Neural progenitor cell (in vitro differentiated cells): Measurements from ENCODE around the gene ZNF282. TPM values are rescaled to one million over a fixed set of nuclear protein-coding genes. Genes with fewer than 3 reads are reported as not detected.

ENCODE experiments used
- DNase-seq: peaks from one replicate; pipeline ENCODE4 v3.0.0-alpha.2; 2016; ENCODE audit warnings: low spot score
- H2AFZ ChIP-seq: fragments of 200-600 bp; sonication (generic); replicated peaks from 2 replicates; pipeline ENCODE4 v1.6.1; 2016; ENCODE audit warnings: antibody characterized with exemption
- H3F3A ChIP-seq: fragments of 200-600 bp; sonication (generic); 2 replicates; pipeline ENCODE4 v1.6.1; 2016; ENCODE audit warnings: antibody characterized with exemption, low read depth
- H3K27ac ChIP-seq: fragments of 200-600 bp; sonication (generic); 2 replicates; pipeline ENCODE4 v1.5.1; 2016; ENCODE audit warnings: mild to moderate bottlenecking
- H3K27me3 ChIP-seq: fragments of 200-600 bp; sonication (generic); 2 replicates; pipeline ENCODE4 v1.6.1; 2016; ENCODE audit warnings: mild to moderate bottlenecking, moderate library complexity
- H3K36me3 ChIP-seq: fragments of 200-600 bp; sonication (generic); 2 replicates; pipeline ENCODE4 v1.5.1; 2016
- H3K4me1 ChIP-seq: fragments of 200-600 bp; sonication (generic); 2 replicates; pipeline ENCODE4 v1.6.1; 2016; ENCODE audit warnings: mixed run types
- H3K4me2 ChIP-seq: fragments of 200-600 bp; sonication (generic); 2 replicates; pipeline ENCODE4 v1.6.1; 2016
- H3K4me3 ChIP-seq: fragments of 200-600 bp; sonication (generic); 2 replicates; pipeline ENCODE4 v1.5.1; 2016
- H3K79me2 ChIP-seq: fragments of 200-600 bp; sonication (generic); 2 replicates; pipeline ENCODE4 v1.6.1; 2016; ENCODE audit warnings: low read depth
- H3K9ac ChIP-seq: fragments of 200-600 bp; sonication (generic); 2 replicates; pipeline ENCODE4 v1.6.1; 2016
- H3K9me3 ChIP-seq: fragments of 200-600 bp; sonication (generic); 2 replicates; pipeline ENCODE4 v1.5.1; 2016; ENCODE audit warnings: low read depth
- H4K20me1 ChIP-seq: fragments of 200-600 bp; sonication (generic); 2 replicates; pipeline ENCODE4 v1.6.1; 2016; ENCODE audit warnings: low read depth
- H3K27ac Mint-ChIP-seq: 3 replicates; pipeline ENCODE4 v1.8.0; 2021; ENCODE audit warnings: mixed read lengths
- H3K27me3 Mint-ChIP-seq: 2 replicates; pipeline ENCODE4 v1.8.0; 2022; ENCODE audit warnings: low read depth, mild to moderate bottlenecking, inconsistent platforms, moderate library complexity, mixed read lengths; ENCODE audit not compliant: insufficient read depth
- H3K36me3 Mint-ChIP-seq: 3 replicates; pipeline ENCODE4 v1.8.0; 2021; ENCODE audit warnings: mixed read lengths
- H3K4me1 Mint-ChIP-seq: 3 replicates; pipeline ENCODE4 v1.8.0; 2021; ENCODE audit warnings: mixed read lengths
- H3K4me3 Mint-ChIP-seq: 3 replicates; pipeline ENCODE4 v1.8.0; 2021; ENCODE audit warnings: mild to moderate bottlenecking, moderate library complexity, mixed read lengths
- H3K9me3 Mint-ChIP-seq: 3 replicates; pipeline ENCODE4 v1.8.0; 2020; ENCODE audit warnings: mixed read lengths
- CTCF ChIP-seq: fragments of 200-600 bp; sonication (generic); IDR thresholded peaks from 2 replicates; pipeline ENCODE4 v1.5.1; 2017; ENCODE audit warnings: antibody characterized with exemption, mild to moderate bottlenecking
- EZH2 ChIP-seq: fragments of 200-600 bp; sonication (generic); IDR thresholded peaks from 2 replicates; pipeline ENCODE4 v1.6.1; 2017; ENCODE audit warnings: antibody characterized with exemption, mild to moderate bottlenecking, moderate library complexity
- EZH2phosphoT487 ChIP-seq: fragments of 200-600 bp; sonication (generic); IDR thresholded peaks from 2 replicates; pipeline ENCODE4 v1.6.1; 2017; ENCODE audit warnings: antibody characterized with exemption
- total RNA-seq: library from RNA; depleted of rRNA; stranded (reverse); fragments of >200 nt; gene quantifications from 2 replicates; pipeline ENCODE4 v1.2.3, GENCODE V29; 2015; ENCODE audit warnings: low replicate concordance

ZNF282 gene
- total RNA-seq, 1 donor from 2014 or later = 15.9 TPM

GRCh38 chr7:149184274-149184673 lies 11.1 kb upstream of the ZNF282 start:
- H3K36me3 Mint-ChIP-seq = peaks cover 12% of the 10 kb centered on the region
- no peak overlapping the region for H3K4me3 Mint-ChIP-seq
- Histone ChIP-seq H3K9ac (no peak overlapping the region), H3K4me3 (no peak overlapping the region), H3K9me3 (no peaks in the 10 kb centered on the region), H3K4me1 (no peaks in the 10 kb centered on the region), H3F3A (no peaks in the 10 kb centered on the region), H4K20me1 (no peaks in the 10 kb centered on the region), H3K36me3 (peaks cover 6% of the 10 kb centered on the region), H3K79me2 (no peaks in the 10 kb centered on the region), H2AFZ (no peak overlapping the region), H3K27ac (no peak overlapping the region), H3K4me2 (no peak overlapping the region), H3K27me3 (no peaks in the 10 kb centered on the region)
- H3K27me3 Mint-ChIP-seq = peaks cover 4% of the 10 kb centered on the region
- H3K9me3 Mint-ChIP-seq = no peaks in the 10 kb centered on the region
- no peaks in the 10 kb centered on the region for H3K4me1 Mint-ChIP-seq
- H3K27ac Mint-ChIP-seq = no peak overlapping the region
- TF ChIP-seq CTCF = no peak
- no peak for TF ChIP-seq EZH2phosphoT487
- no peak for TF ChIP-seq EZH2
- DNase-seq = no peak

GRCh38 chr7:149188213-149188612 lies 7.1 kb upstream of the ZNF282 start:
- H3K4me2 ChIP-seq = no peak overlapping the region
- Mint-ChIP-seq H3K4me3 (no peak overlapping the region), H3K9me3 (no peaks in the 10 kb centered on the region), H3K27me3 (peaks cover 4% of the 10 kb centered on the region), H3K4me1 (no peaks in the 10 kb centered on the region), H3K36me3 (peaks cover 3% of the 10 kb centered on the region), H3K27ac (no peak overlapping the region)
- H4K20me1 ChIP-seq = no peaks in the 10 kb centered on the region
- no peak overlapping the region for H2AFZ ChIP-seq
- DNase-seq = no peak
- H3K79me2 ChIP-seq = no peaks in the 10 kb centered on the region
- no peaks in the 10 kb centered on the region for H3K4me1 ChIP-seq
- H3F3A ChIP-seq = no peaks in the 10 kb centered on the region
- H3K9me3 ChIP-seq = no peaks in the 10 kb centered on the region
- no peaks in the 10 kb centered on the region for H3K27me3 ChIP-seq
- H3K4me3 ChIP-seq = no peak overlapping the region
- TF ChIP-seq EZH2phosphoT487 (no peak), CTCF (no peak), EZH2 (no peak)
- no peak overlapping the region for H3K9ac ChIP-seq
- H3K36me3 ChIP-seq = no peaks in the 10 kb centered on the region
- no peak overlapping the region for H3K27ac ChIP-seq

- Mint-ChIP-seq H3K36me3 (peaks cover 3% of the 10 kb centered on the region), H3K4me3 (no peak overlapping the region), H3K27ac (no peak overlapping the region), H3K4me1 (no peaks in the 10 kb centered on the region), H3K27me3 (peaks cover 2% of the 10 kb centered on the region), H3K9me3 (no peaks in the 10 kb centered on the region)
- Histone ChIP-seq H3K36me3 (no peaks in the 10 kb centered on the region), H4K20me1 (no peaks in the 10 kb centered on the region), H3K27me3 (no peaks in the 10 kb centered on the region), H2AFZ (no peak overlapping the region), H3K4me1 (no peaks in the 10 kb centered on the region), H3K79me2 (no peaks in the 10 kb centered on the region), H3K27ac (no peak overlapping the region), H3K4me2 (no peak overlapping the region), H3F3A (no peaks in the 10 kb centered on the region), H3K9ac (no peak overlapping the region), H3K9me3 (no peaks in the 10 kb centered on the region), H3K4me3 (no peak overlapping the region)
- TF ChIP-seq EZH2phosphoT487 = no peak
- no peak for DNase-seq
These were observed 6.6 kb upstream of the ZNF282 start for GRCh38 chr7:149188637-149189259.

GRCh38 chr7:149191851-149192250 lies 3.5 kb upstream of the ZNF282 start:
- peaks cover 2% of the 10 kb centered on the region for H3K27me3 Mint-ChIP-seq
- no peak overlapping the region for H3K27ac ChIP-seq
- H3K4me1 ChIP-seq = no peaks in the 10 kb centered on the region
- no peaks in the 10 kb centered on the region for H3K9me3 ChIP-seq
- H3K9ac ChIP-seq = no peak overlapping the region
- H3K9me3 Mint-ChIP-seq = no peaks in the 10 kb centered on the region
- no peak overlapping the region for H3K4me2 ChIP-seq
- DNase-seq = no peak
- no peak overlapping the region for H3K4me3 ChIP-seq
- TF ChIP-seq EZH2 (no peak), EZH2phosphoT487 (no peak), CTCF (no peak)
- H4K20me1 ChIP-seq = peaks cover 10% of the 10 kb centered on the region
- H3K4me1 Mint-ChIP-seq = peaks cover 7% of the 10 kb centered on the region
- peaks cover 10% of the 10 kb centered on the region for H3K79me2 ChIP-seq
- H2AFZ ChIP-seq = no peak overlapping the region
- H3K36me3 ChIP-seq = no peaks in the 10 kb centered on the region
- no peaks in the 10 kb centered on the region for H3K36me3 Mint-ChIP-seq
- no peaks in the 10 kb centered on the region for H3K27me3 ChIP-seq
- peaks cover 5% of the 10 kb centered on the region for H3F3A ChIP-seq
- no peak overlapping the region for H3K27ac Mint-ChIP-seq
- no peak overlapping the region for H3K4me3 Mint-ChIP-seq
